GM19240 (cell line): ENCODE results near the gene STOML1.
"Not testable (repeated sequence)": the region's sequence is repeated elsewhere in the genome, so short reads cannot be mapped to it uniquely, and the experiment has no call there.

Experiments
- DNase-seq: peaks from one replicate; pipeline ENCODE4 v3.0.0; 2011; ENCODE audit warnings: low spot score; ENCODE audit not compliant: insufficient read length

The STOML1 gene

GRCh38 chr15:73948396-73948795, 43.7 kb downstream of the STOML1 start:
- DNase-seq: no peak

GRCh38 chr15:73947651-73948050, 44.4 kb downstream of the STOML1 start:
- DNase-seq: no peak

GRCh38 chr15:73946795-73947370, 45.2 kb downstream of the STOML1 start:
- no peak for DNase-seq

- DNase-seq: no peak
These were observed 45.9 kb downstream of the STOML1 start for GRCh38 chr15:73946046-73946721.

GRCh38 chr15:73945130-73945508, 47.0 kb downstream of the STOML1 start:
- DNase-seq: no peak

GRCh38 chr15:73944161-73945129, 47.6 kb downstream of the STOML1 start:
- DNase-seq: no peak

- DNase-seq: no peak
These were observed 49.3 kb downstream of the STOML1 start for GRCh38 chr15:73942751-73943270.

GRCh38 chr15:73941871-73942635, 50.0 kb downstream of the STOML1 start:
- no peak for DNase-seq

GRCh38 chr15:73941449-73941848, 50.6 kb downstream of the STOML1 start:
- no peak for DNase-seq

- no peak for DNase-seq
These were observed 51.1 kb downstream of the STOML1 start for GRCh38 chr15:73941044-73941443.

- DNase-seq: no peak
These were observed 51.8 kb downstream of the STOML1 start for GRCh38 chr15:73940061-73940981.

- no peak for DNase-seq
These were observed 53.0 kb downstream of the STOML1 start for GRCh38 chr15:73939138-73939537.

GRCh38 chr15:73938516-73938915, 53.6 kb downstream of the STOML1 start:
- DNase-seq: not testable (repeated sequence)

GRCh38 chr15:73937726-73938125, 54.4 kb downstream of the STOML1 start:
- DNase-seq: no peak

- DNase-seq: no peak
These were observed 54.8 kb downstream of the STOML1 start for GRCh38 chr15:73937296-73937695.

- no peak for DNase-seq
These were observed 55.4 kb downstream of the STOML1 start for GRCh38 chr15:73936588-73937290.

GRCh38 chr15:73936181-73936580, 55.9 kb downstream of the STOML1 start:
- no peak for DNase-seq

- DNase-seq: no peak
These were observed 56.5 kb downstream of the STOML1 start for GRCh38 chr15:73935547-73935946.

GRCh38 chr15:73934281-73934680, 57.8 kb downstream of the STOML1 start:
- DNase-seq: no peak
